Activated naive CD4-positive, alpha-beta T cell treated with anti-CD3 and anti-CD28 coated beads, Interleukin-2, amount 50 U/mL, for 72 hours (primary cell): ENCODE measurements around the gene EDRF1. TPM values are rescaled to one million over a fixed set of nuclear protein-coding genes. Genes with fewer than 3 reads are reported as not detected.
"Not testable (repeated sequence)": the region's sequence is repeated elsewhere in the genome, so short reads cannot be mapped to it uniquely, and the experiment has no call there.

Experiments used
- ATAC-seq, 2 donors: fragments of 150-1000 bp; cut with Tn5 transposase; 2 replicates each; pipeline ENCODE4 v1.10.0; 2021; ENCODE audit warnings: mild to moderate bottlenecking in 2 of 2, moderate library complexity in 2 of 2
- DNase-seq, 2 donors: peaks; one replicate each; pipeline ENCODE4 v3.0.0; 2021 to 2022; ENCODE audit warnings: low spot score in 2 of 2
- H3K27ac Mint-ChIP-seq, 2 donors: one replicate each; pipeline ENCODE4 v1.8.0; 2022; ENCODE audit warnings: mild to moderate bottlenecking in 2 of 2, mixed read lengths in 2 of 2
- H3K36me3 Mint-ChIP-seq, 2 donors: one replicate each; pipeline ENCODE4 v1.8.0; 2022; ENCODE audit warnings: mixed read lengths in 2 of 2
- H3K9me3 Mint-ChIP-seq, 2 donors: one replicate each; pipeline ENCODE4 v1.8.0; 2022; ENCODE audit warnings: mixed read lengths in 2 of 2
- total RNA-seq, 2 donors: library from RNA; stranded (reverse); gene quantifications; one replicate each; pipeline ENCODE4 v1.2.3, GENCODE V29; 2022

EDRF1 gene
- total RNA-seq: 10 to 100 TPM; 33.9 to 34.4 TPM

DNA sequence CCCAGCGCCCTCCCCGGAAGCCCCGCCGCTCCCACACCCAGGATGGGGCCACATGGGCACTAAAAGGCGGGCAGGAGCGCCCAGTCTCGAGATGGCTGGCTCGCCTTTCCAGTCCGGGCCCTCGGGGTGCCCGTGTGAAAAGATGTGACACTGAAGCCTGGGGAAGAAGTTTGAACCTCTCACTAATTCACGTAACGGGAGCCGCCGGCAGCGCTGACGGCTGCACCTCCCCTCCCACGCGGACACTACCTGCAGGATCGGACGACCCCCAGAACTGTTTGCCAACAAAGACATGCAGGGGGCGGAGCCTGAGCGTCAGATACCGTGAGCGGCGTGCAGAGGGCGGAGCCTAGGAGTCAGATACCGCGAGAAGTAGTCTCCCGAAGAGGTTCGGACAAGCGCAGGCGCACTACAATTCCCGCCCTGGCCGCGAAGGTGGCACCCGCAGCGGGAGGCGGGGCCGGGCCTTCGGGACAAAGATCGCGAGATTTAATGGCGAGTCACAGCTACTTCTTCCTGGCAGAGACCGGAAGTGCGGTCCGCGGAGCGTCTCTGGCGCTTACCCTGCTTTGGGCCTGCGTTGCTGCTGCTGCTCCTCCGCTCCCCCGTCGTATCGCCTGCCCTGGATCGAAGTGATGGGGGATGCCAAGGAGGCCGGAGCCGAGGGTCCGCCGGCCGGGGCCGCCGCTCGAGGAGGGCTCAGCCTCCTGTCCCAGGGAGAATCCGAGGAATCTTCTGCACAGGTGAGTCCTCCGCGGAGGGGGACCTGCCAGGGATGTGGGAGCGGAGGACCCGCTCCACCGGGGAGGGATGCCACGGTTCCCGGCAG is at the start of gene EDRF1:
TSS of gene EDRF1 (plus strand) at position 537 of the 829 bp plus-strand sequence. CDS start at position 636, 99 bp downstream.
- H3K9me3 Mint-ChIP-seq: no peaks in the 10 kb centered on the region
- peak; percentile 96 to 97 for ATAC-seq
- peak within 1 kb of the TSS; percentile 97 to 98 for H3K27ac Mint-ChIP-seq

GRCh38 chr10:125672884-125673283 is 46.6 kb upstream of the EDRF1 start:
- Mint-ChIP-seq H3K36me3 (peaks cover under 1 to 46% of the 10 kb centered on the region in 2 donors), H3K9me3 (peaks cover 30 to 37% of the 10 kb centered on the region in 2 donors), H3K27ac (no peak overlapping the region)
- DNase-seq (no peak), ATAC-seq (no peak)

More for the DNA sequence above, at the start of gene EDRF1:
- H3K36me3 Mint-ChIP-seq: peaks cover 23 to 34% of the 10 kb centered on the region in 2 donors
- peak; percentile 98 to 99 for DNase-seq

GRCh38 chr10:125679436-125679835 is 40.1 kb upstream of the EDRF1 start:
- Mint-ChIP-seq H3K27ac (no peak overlapping the region), H3K9me3 (peaks cover 16 to 27% of the 10 kb centered on the region in 2 donors), H3K36me3 (peaks cover 6 to 29% of the 10 kb centered on the region in 2 donors)
- DNase-seq (no peak), ATAC-seq (no peak)

- DNase-seq (no peak), ATAC-seq (no peak)
- Mint-ChIP-seq H3K36me3 (peaks cover 4 to 5% of the 10 kb centered on the region in 2 donors), H3K9me3 (peaks cover 5 to 9% of the 10 kb centered on the region in 2 donors), H3K27ac (no peak within 1 kb of the TSS)
Measured at GRCh38 chr10:125683063-125683462, 36.4 kb upstream of the EDRF1 start, which contains the start of gene TEX36. TEX36 (minus strand) TSS chr10:125683163; CDS start chr10:125682989, 174 bp downstream.

- DNase-seq (no peak), ATAC-seq (no peak)
- peaks cover 0 to 4% of the 10 kb centered on the region in 2 donors for H3K9me3 Mint-ChIP-seq
- H3K27ac Mint-ChIP-seq: no peak overlapping the region
- no peaks in the 10 kb centered on the region for H3K36me3 Mint-ChIP-seq
Measured at GRCh38 chr10:125683821-125684220, 35.7 kb upstream of the EDRF1 start.

DNA sequence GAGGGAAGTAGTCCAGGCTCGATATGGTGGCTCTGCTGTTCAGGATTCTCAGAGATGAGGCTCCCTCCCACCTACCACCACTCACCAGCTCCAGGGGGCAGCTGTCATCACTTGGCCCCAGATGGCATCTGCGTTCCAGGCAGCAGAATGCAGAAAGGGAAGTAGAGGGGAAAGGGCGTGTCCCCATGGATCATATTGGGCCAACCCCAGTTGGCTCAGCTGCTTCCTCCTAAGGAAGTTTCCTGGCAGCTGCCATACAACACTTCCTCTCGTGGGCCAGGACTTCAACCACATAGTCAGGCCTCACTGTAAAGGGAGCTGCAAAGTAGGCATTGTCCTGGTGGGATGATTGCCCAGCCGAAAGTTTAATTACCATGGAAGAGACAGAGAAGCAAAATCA is 34.9 kb upstream of the EDRF1 start:
- no peak for ATAC-seq
- H3K27ac Mint-ChIP-seq: no peak overlapping the region
- H3K36me3 Mint-ChIP-seq: no peaks in the 10 kb centered on the region
- peaks cover 0 to 3% of the 10 kb centered on the region in 2 donors for H3K9me3 Mint-ChIP-seq
- no peak for DNase-seq

- no peak for DNase-seq
- no peaks in the 10 kb centered on the region for H3K9me3 Mint-ChIP-seq
Measured at GRCh38 chr10:125687507-125688185, 31.9 kb upstream of the EDRF1 start.

GRCh38 chr10:125689955-125690569 is 29.4 kb upstream of the EDRF1 start:
- no peaks in the 10 kb centered on the region for H3K36me3 Mint-ChIP-seq
- no peaks in the 10 kb centered on the region for H3K9me3 Mint-ChIP-seq
- no peak overlapping the region for H3K27ac Mint-ChIP-seq
- ATAC-seq: no peak
- no peak for DNase-seq

More at GRCh38 chr10:125687507-125688185, 31.9 kb upstream of the EDRF1 start:
- no peak overlapping the region for H3K27ac Mint-ChIP-seq
- ATAC-seq: no peak
- no peaks in the 10 kb centered on the region for H3K36me3 Mint-ChIP-seq

- Mint-ChIP-seq H3K9me3 (no peaks in the 10 kb centered on the region), H3K27ac (no peak overlapping the region), H3K36me3 (no peaks in the 10 kb centered on the region)
- no peak for ATAC-seq
- no peak for DNase-seq
Measured at GRCh38 chr10:125691160-125691981, 28.1 kb upstream of the EDRF1 start.

GRCh38 chr10:125692196-125692595 is 27.3 kb upstream of the EDRF1 start:
- Mint-ChIP-seq H3K9me3 (no peaks in the 10 kb centered on the region), H3K27ac (no peak overlapping the region), H3K36me3 (no peaks in the 10 kb centered on the region)
- ATAC-seq: no peak
- DNase-seq: no peak

GRCh38 chr10:125692601-125693523 is 26.6 kb upstream of the EDRF1 start:
- Mint-ChIP-seq H3K36me3 (no peaks in the 10 kb centered on the region), H3K27ac (no peak overlapping the region), H3K9me3 (no peaks in the 10 kb centered on the region)
- ATAC-seq: no peak
- DNase-seq: no peak

- Mint-ChIP-seq H3K27ac (no peak overlapping the region), H3K36me3 (no peaks in the 10 kb centered on the region), H3K9me3 (no peaks in the 10 kb centered on the region)
- no peak for DNase-seq
- no peak for ATAC-seq
Measured at GRCh38 chr10:125693524-125693847, 26.0 kb upstream of the EDRF1 start.

GRCh38 chr10:125694883-125695282 is 24.6 kb upstream of the EDRF1 start:
- Mint-ChIP-seq H3K9me3 (no peaks in the 10 kb centered on the region), H3K27ac (no peak overlapping the region), H3K36me3 (no peaks in the 10 kb centered on the region)
- ATAC-seq: no peak
- DNase-seq: no peak

DNA sequence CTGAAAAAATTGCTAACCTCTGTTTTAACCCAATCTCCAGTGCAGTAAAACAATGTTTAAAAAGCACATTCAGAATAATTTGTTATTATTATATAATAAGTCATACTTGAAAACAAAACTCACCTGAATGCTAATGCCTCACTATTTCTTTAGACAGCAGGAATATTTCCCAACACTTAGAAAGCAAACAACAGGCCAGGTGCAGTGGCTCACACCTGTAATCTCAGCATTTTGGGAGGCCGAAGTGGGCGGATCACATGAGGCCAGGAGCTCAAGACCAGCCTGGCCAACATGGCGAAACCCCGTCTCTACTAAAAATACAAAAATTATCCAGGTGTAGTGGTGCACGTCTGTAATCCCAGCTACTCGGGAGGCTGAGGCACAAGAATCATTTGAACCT is 22.6 kb upstream of the EDRF1 start:
- not testable (repeated sequence) for H3K9me3 Mint-ChIP-seq, ATAC-seq, H3K36me3 Mint-ChIP-seq, DNase-seq
- peak overlapping the region in 1 of 2 donors; percentile 39 for H3K27ac Mint-ChIP-seq

DNA sequence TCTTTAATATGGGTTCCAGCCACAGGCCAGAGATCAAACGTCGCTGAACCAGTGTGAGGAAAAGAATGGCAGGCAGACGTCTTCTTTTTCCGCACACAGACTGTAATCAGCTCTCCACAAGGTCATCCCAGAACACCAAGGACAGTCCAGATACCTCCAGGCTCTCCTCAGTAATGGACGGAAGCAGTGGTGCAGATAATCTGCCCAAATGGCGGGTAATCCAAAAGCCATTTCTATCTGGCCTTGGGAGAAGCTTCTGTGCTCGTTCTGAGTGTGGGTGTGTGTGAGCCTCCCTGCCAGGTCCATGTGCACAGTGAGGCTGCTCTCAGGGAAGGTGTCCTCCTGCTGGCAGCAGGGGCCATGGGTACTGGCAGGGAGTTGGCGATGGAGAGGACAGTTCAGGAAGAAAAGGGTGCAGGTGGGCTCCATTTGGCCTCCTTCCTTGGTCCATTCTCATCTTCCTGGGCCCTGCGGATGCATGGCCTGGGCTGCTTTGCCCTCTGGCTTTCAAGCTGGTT is 21.0 kb upstream of the EDRF1 start:
- peaks cover 0 to 5% of the 10 kb centered on the region in 2 donors for H3K9me3 Mint-ChIP-seq
- no peak for DNase-seq
- ATAC-seq: no peak

More for the DNA sequence above, 21.0 kb upstream of the EDRF1 start:
- Mint-ChIP-seq H3K27ac (no peak overlapping the region), H3K36me3 (no peaks in the 10 kb centered on the region)
